ENCODE measurements around the gene ZNF451.
A peak's percentile ranks its signal among the peaks of the same experiment; 100 is the strongest.
"Not testable (repeated sequence)": the region's sequence is repeated elsewhere in the genome, so short reads cannot be mapped to it uniquely, and the experiment has no call there.

Gene ZNF451

GRCh38 chr6:57089687-57090457 is at the start of gene ZNF451:
Gene ZNF451, plus strand, starts transcription at chr6:57090188. Its CDS starts 66 bp downstream, at chr6:57090254.
- DNase-seq = peak; percentile 93 to 97

- DNase-seq = not testable (repeated sequence)
Observed at GRCh38 chr6:57044061-57044460, 45.9 kb upstream of the ZNF451 start.

- no peak for DNase-seq
Observed at GRCh38 chr6:57044568-57044967, 45.4 kb upstream of the ZNF451 start.

GRCh38 chr6:57046332-57047256 is 43.4 kb upstream of the ZNF451 start, which contains the start of gene KIAA1586:
Gene KIAA1586, plus strand, starts transcription at chr6:57046693. Its CDS starts 63 bp downstream, at chr6:57046756.
- peak; percentile 74 to 77 for DNase-seq

GRCh38 chr6:57047257-57047585 is 42.8 kb upstream of the ZNF451 start:
- DNase-seq = not testable (repeated sequence)

- not testable (repeated sequence) for DNase-seq
Observed at GRCh38 chr6:57047859-57048258, 42.1 kb upstream of the ZNF451 start.

GRCh38 chr6:57048577-57048976 is 41.4 kb upstream of the ZNF451 start:
- no peak for DNase-seq

- no peak for DNase-seq
Observed at GRCh38 chr6:57063847-57064246, 26.1 kb upstream of the ZNF451 start.

- DNase-seq = no peak
Observed at GRCh38 chr6:57064809-57065208, 25.2 kb upstream of the ZNF451 start.

GRCh38 chr6:57068061-57068460 is 21.9 kb upstream of the ZNF451 start:
- no peak for DNase-seq

GRCh38 chr6:57069228-57069627 is 20.8 kb upstream of the ZNF451 start:
- DNase-seq = no peak

- DNase-seq = no peak
Observed at GRCh38 chr6:57069920-57070331, 20.1 kb upstream of the ZNF451 start.

- no peak for DNase-seq
Observed at GRCh38 chr6:57072108-57072507, 17.9 kb upstream of the ZNF451 start.

GRCh38 chr6:57074383-57074782 is 15.6 kb upstream of the ZNF451 start:
- DNase-seq = no peak

GRCh38 chr6:57075092-57075491 is 14.9 kb upstream of the ZNF451 start:
- no peak for DNase-seq

- no peak for DNase-seq
Observed at GRCh38 chr6:57078531-57079207, 11.3 kb upstream of the ZNF451 start.

- no peak for DNase-seq
Observed at GRCh38 chr6:57085471-57085870, 4.5 kb upstream of the ZNF451 start.

- no peak for DNase-seq
Observed at GRCh38 chr6:57086843-57087242, 3.1 kb upstream of the ZNF451 start.

- no peak for DNase-seq
Observed at GRCh38 chr6:57087916-57088315, 2.1 kb upstream of the ZNF451 start.

- DNase-seq = no peak
Observed at GRCh38 chr6:57089265-57089664, 723 bp upstream of the ZNF451 start.

- not testable (repeated sequence) for DNase-seq
Observed at GRCh38 chr6:57090458-57091067, 575 bp downstream of the ZNF451 start.

- DNase-seq = not testable (repeated sequence)
Observed at GRCh38 chr6:57091375-57091774, 1.4 kb downstream of the ZNF451 start.

- DNase-seq = no peak
Observed at GRCh38 chr6:57094689-57095088, 4.7 kb downstream of the ZNF451 start.

Data from activated CD4-positive, alpha-beta T cell treated with anti-CD3 and anti-CD28 coated beads for 4 hours (primary cell).